ENCODE results near the gene FSTL4. TPM values are rescaled to one million over a fixed set of nuclear protein-coding genes. Genes with fewer than 3 reads are reported as not detected.

The FSTL4 gene
- total and polyA plus RNA-seq, 2 of the 4 experiments (the other 2 are of a cell fraction), result 0.18 TPM; not detected in 1

- Histone ChIP-seq H2AFZ (replicated peaks; ENCODE audit: low read length, poor library complexity) (no peak overlapping the region), H3K23ac (ENCODE audit: low read depth, low read length) (no peak overlapping the region), H3K4me1 (ENCODE audit: control insufficient read depth, insufficient read depth, low read length) (peaks cover 11% of the 10 kb centered on the region; the same call in 1 of the 2 replicates), H3K79me1 (ENCODE audit: low read depth in 1 of 2, low read length in 2 of 2) (no peaks in the 10 kb centered on the region), H2BK15ac (ENCODE audit: low read depth, low read length) (no peak overlapping the region), H4K91ac (ENCODE audit: insufficient read depth, low read depth, low read length) (no peak overlapping the region), H2AK9ac (replicated peaks; ENCODE audit: low read depth, low read length, poor library complexity) (no peak overlapping the region), H2BK20ac (ENCODE audit: low read depth, low read length) (no peak overlapping the region), H3K4me3 (ENCODE audit: insufficient read depth, low read depth, low read length) (no peak overlapping the region), H4K8ac (ENCODE audit: low read depth in 2 of 2, low read length in 2 of 2) (no peak overlapping the region), H2BK120ac (ENCODE audit: low read depth, low read length) (no peak overlapping the region), H4K20me1 (ENCODE audit: insufficient read depth, low read length) (no peaks in the 10 kb centered on the region), H3K27ac (ENCODE audit: insufficient read depth, low read length) (no peak overlapping the region), H3K4ac (ENCODE audit: low read depth, low read length) (no peak overlapping the region), H3K18ac (ENCODE audit: low read depth, low read length) (no peak overlapping the region), H3K14ac (replicated peaks; ENCODE audit: low read depth, low read length) (no peak overlapping the region), H4K5ac (ENCODE audit: low read depth, low read length) (no peak overlapping the region), H3K9ac (ENCODE audit: low read depth, low read length) (no peak overlapping the region), H2AK5ac (ENCODE audit: low read depth, low read length) (no peak overlapping the region), H3K9me1 (ENCODE audit: insufficient read depth, low read length) (peaks cover 11% of the 10 kb centered on the region; the same call in 1 of the 2 replicates), H2BK5ac (ENCODE audit: low read depth, low read length, poor library complexity, severe bottlenecking) (no peak overlapping the region), H3K36me3 (ENCODE audit: control insufficient read depth, insufficient read depth, low read length) (no peaks in the 10 kb centered on the region), H3K9me3 (ENCODE audit: control insufficient read depth, insufficient read depth, low read length) (no peaks in the 10 kb centered on the region), H3K27me3 (ENCODE audit: control insufficient read depth, insufficient read depth, low read length) (peaks cover 12% of the 10 kb centered on the region), H3K56ac (ENCODE audit: extremely low read depth, insufficient read depth, low read length) (no peak overlapping the region; the same call in 1 of the 2 replicates), H3K4me2 (ENCODE audit: low read depth, low read length) (no peak overlapping the region)
- ATAC-seq (ENCODE audit: low read depth) (no peak), DNase-seq (no peak)
- intact Hi-C loops (cut with micrococcal nuclease) (no loop called here), in situ Hi-C loops (cut with MboI; ENCODE audit: low sequenced_read_pairs) (no loop called here), dilution Hi-C loops (cut with HindIII; ENCODE audit: low sequenced_read_pairs, unreplicated experiment) (no loop called here)
- 43% methylated on average over 3 of the region's 6 CpGs; no CpG with 5 or more reads in 1 of the 2 experiments for WGBS, 2 experiments (ENCODE audit: extremely low coverage in 2 of 2, insufficient read length in 1 of 2)
- CTCF ChIA-PET, result no interaction called here
- POLR2A ChIA-PET (ENCODE audit: unreplicated experiment), result no interaction called here
- no TSS peak for BruUV-seq (replicated peaks)
- TF ChIP-seq NFE2L2 (IDR thresholded peaks at IDR 0.05; ENCODE audit: low read depth, low read length) (no peak), CEBPB (IDR thresholded peaks at IDR 0.05; ENCODE audit: low read depth, low read length) (no peak), BHLHE40 (IDR thresholded peaks at IDR 0.05; ENCODE audit: low read depth, low read length) (no peak), CTCF (conservative IDR thresholded peaks at IDR 0.05; ENCODE audit: low read depth, low read length) (no peak), MXI1 (IDR thresholded peaks at IDR 0.05; ENCODE audit: borderline replicate concordance, low read depth, low read length) (no peak), MAZ (IDR thresholded peaks at IDR 0.05; ENCODE audit: borderline replicate concordance, low read depth, low read length) (no peak), POLR2A (IDR thresholded peaks at IDR 0.05; ENCODE audit: low read depth, low read length) (no peak), USF2 (IDR thresholded peaks at IDR 0.05; ENCODE audit: low read depth, low read length) (no peak)
Observed at GRCh38 chr5:133249593-133249992, 362.7 kb downstream of the FSTL4 start.

Measured in IMR-90 (cell line).